BJ (cell line): ENCODE data around the gene KSR1. TPM values are rescaled to one million over a fixed set of nuclear protein-coding genes. Genes with fewer than 3 reads are reported as not detected.
"Not testable (repeated sequence)": the region's sequence is repeated elsewhere in the genome, so short reads cannot be mapped to it uniquely, and the experiment has no call there.

Experiments
- CTCF ChIA-PET: fragments of 350-600 bp; formaldehyde crosslinking; extraction: SDS; loops from one replicate; lab custom pipeline; 2021; ENCODE audit warnings: antibody characterized with exemption, inconsistent platforms; lab: Yijun Ruan, JAX
- POLR2A ChIA-PET: fragments of 300-600 bp; sonication (Branson Sonifier 250); formaldehyde crosslinking; extraction: SDS; loops from one replicate; lab custom pipeline; 2021; ENCODE audit warnings: antibody characterized with exemption; lab: Charles Lee
- DNase-seq: peaks from one replicate; pipeline ENCODE4 v3.0.0-alpha.2; 2011; ENCODE audit warnings: low read depth
- H3K27me3 ChIP-seq: 2 replicates; pipeline ENCODE4 v1.6.0; 2011; ENCODE audit warnings: low read length; ENCODE audit not compliant: control insufficient read depth, insufficient read depth
- H3K36me3 ChIP-seq: 2 replicates; pipeline ENCODE4 v1.5.1; 2011; ENCODE audit warnings: low read length; ENCODE audit not compliant: control insufficient read depth, insufficient read depth
- H3K4me3 ChIP-seq: 2 replicates; pipeline ENCODE4 v1.5.1; 2011; ENCODE audit warnings: low read depth, mild to moderate bottlenecking, control low read depth, low read length
- CTCF ChIP-seq: IDR thresholded peaks from 2 replicates; pipeline ENCODE4 v1.5.1; 2011; ENCODE audit warnings: low read depth, mild to moderate bottlenecking, control low read depth, inconsistent platforms, low read length, moderate library complexity; ENCODE audit not compliant: insufficient read depth
- polyA plus RNA-seq: library from polyadenylated mRNA; depleted of rRNA; stranded (reverse); fragments of >200 nt; gene quantifications from 2 replicates; pipeline ENCODE4 v1.2.3, GENCODE V29; 2011

The KSR1 gene
- polyA plus RNA-seq, 1 experiment = 6.8 TPM

- Histone ChIP-seq H3K36me3 (peaks cover 4% of the 10 kb centered on the region; the same call in 1 of the 2 replicates), H3K4me3 (no peak overlapping the region), H3K27me3 (no peaks in the 10 kb centered on the region)
- TF ChIP-seq CTCF = no peak
- CTCF ChIA-PET = interaction anchor here (1.4 kb wide), 1 partner anchor 26 kb away, joined by 3 read pairs; no protein-coding TSS in a partner anchor
- DNase-seq = no peak
- POLR2A ChIA-PET = no interaction called here
Observed at GRCh38 chr17:27628376-27628775, 172.1 kb downstream of the KSR1 start.

GRCh38 chr17:27629260-27629659 is 173.0 kb downstream of the KSR1 start:
- peak; percentile 73 for DNase-seq
- H3K4me3 ChIP-seq, H3K27me3 ChIP-seq, H3K36me3 ChIP-seq, POLR2A ChIA-PET: not testable (repeated sequence)
- CTCF ChIA-PET = interaction anchor here (1.1 to 2.1 kb wide), 4 partner anchors 12 to 30 kb away, joined by 3 to 4 read pairs (median 3); no protein-coding TSS in a partner anchor

- no peak for DNase-seq
- ChIA-PET POLR2A (interaction anchor here (0.7 kb wide), 1 partner anchor 10 kb away, joined by 3 read pairs; no protein-coding TSS in a partner anchor), CTCF (interaction anchor here (0.7 to 2.1 kb wide), 3 partner anchors 23 to 31 kb away, joined by 3 to 4 read pairs (median 3); no protein-coding TSS in a partner anchor)
- Histone ChIP-seq H3K36me3 (no peaks in the 10 kb centered on the region; the same call in 1 of the 2 replicates), H3K4me3 (no peak within 1 kb of the TSS), H3K27me3 (no peaks in the 10 kb centered on the region)
- TF ChIP-seq CTCF = no peak
Observed at GRCh38 chr17:27630607-27631410, 174.6 kb downstream of the KSR1 start, which contains the start of gene LGALS9. LGALS9 (plus strand) TSS chr17:27631188; CDS start chr17:27631266, 78 bp downstream.

GRCh38 chr17:27631411-27631760 is 175.1 kb downstream of the KSR1 start:
- Histone ChIP-seq H3K36me3 (no peaks in the 10 kb centered on the region; the same call in 1 of the 2 replicates), H3K4me3 (no peak overlapping the region), H3K27me3 (no peaks in the 10 kb centered on the region)
- CTCF ChIA-PET = interaction anchor here (0.7 to 4.3 kb wide), 3 partner anchors 20 to 27 kb away, joined by 3 to 21 read pairs (median 7); no protein-coding TSS in a partner anchor
- DNase-seq = no peak
- no peak for TF ChIP-seq CTCF
- POLR2A ChIA-PET = no interaction called here

GRCh38 chr17:27631897-27632725 is 175.9 kb downstream of the KSR1 start:
- H3K36me3 ChIP-seq = no peaks in the 10 kb centered on the region
- POLR2A ChIA-PET = no interaction called here
- no peak for DNase-seq
- no peaks in the 10 kb centered on the region for H3K27me3 ChIP-seq
- CTCF ChIA-PET = interaction anchor here (1.4 to 4.3 kb wide), 4 partner anchors 11 to 28 kb away, joined by 4 to 21 read pairs (median 6); no protein-coding TSS in a partner anchor
- no peak overlapping the region for H3K4me3 ChIP-seq
- no peak for TF ChIP-seq CTCF

GRCh38 chr17:27632766-27633165 is 176.5 kb downstream of the KSR1 start:
- H3K4me3 ChIP-seq, H3K27me3 ChIP-seq, POLR2A ChIA-PET, H3K36me3 ChIP-seq: not testable (repeated sequence)
- CTCF ChIA-PET = interaction anchor here (1.3 to 4.3 kb wide), 5 partner anchors 12 to 29 kb away, joined by 3 to 21 read pairs (median 4); no protein-coding TSS in a partner anchor
- DNase-seq = peak; percentile 25
